GM18511 (cell line): ENCODE results near the gene CADM1.

Source experiments
- ATAC-seq: cut with Tn5 transposase; IDR thresholded peaks from one replicate; pipeline ENCODE4 v1.9.1; 2021; ENCODE audit warnings: mild to moderate bottlenecking, moderate library complexity; ENCODE audit not compliant: unreplicated experiment

The CADM1 gene

GRCh38 chr11:115504276-115505158 is at the start of gene CADM1:
Gene CADM1 (minus strand): TSS chr11:115504415.
- ATAC-seq, result no peak

DNA sequence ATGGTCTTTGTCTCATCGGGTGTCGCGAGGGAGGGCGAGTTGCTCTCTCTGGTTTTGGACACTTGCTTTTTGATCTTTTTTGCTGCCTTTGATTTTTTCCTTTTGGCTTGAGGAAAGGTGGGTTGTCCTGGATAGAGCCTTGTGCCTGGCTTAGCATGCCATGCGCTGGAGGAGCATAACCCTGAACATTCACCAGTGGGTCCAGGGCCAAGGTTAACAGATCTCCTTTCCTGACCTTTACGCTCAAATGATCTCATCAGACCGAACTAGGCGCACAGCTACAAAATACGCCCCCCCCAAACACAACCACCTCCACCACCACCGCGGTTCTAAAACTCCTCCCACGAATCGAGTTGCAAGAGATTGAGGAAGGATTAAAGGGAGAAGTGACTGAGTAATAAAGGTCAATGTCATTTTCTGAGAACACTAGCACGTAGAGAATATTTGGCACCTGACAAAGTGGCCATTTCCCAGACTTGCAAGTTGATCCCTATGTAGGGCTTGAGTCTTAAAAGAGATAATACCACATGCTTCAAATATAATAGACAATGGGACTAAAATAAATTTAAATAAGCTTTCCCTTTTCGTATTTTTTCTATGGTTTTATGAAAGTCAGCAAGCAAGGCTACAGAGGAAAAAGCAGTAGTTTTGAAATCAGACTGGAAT is 48.7 kb upstream of the CADM1 start:
- ATAC-seq, result no peak

DNA sequence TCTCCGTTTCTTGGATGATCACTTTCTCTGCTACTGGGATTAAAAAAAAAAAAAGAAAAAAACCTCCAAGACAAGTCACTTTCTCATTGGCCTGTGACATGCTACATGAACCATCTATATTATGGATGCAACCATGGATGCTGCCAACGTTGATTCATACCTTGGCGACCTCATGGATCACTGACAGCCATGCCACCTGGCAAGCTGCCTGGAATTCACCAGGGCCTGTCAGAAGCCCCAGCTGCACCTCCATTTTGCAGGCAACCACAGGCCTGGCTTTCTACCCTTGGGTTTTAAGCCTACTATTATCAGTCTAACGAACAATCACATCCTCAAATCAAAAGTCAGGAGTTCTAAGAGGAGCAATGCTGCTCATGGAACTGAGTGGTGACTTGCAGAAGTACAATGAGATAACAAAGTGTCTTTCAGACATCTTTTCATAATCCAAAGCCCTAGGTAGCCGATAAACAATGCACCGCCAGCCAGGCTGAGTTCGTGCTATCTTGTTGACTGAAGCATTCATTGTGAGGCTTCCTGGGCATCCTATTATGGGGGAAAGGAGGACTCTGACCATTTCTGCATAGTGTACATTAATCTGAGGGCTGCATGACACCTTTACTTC is 48.0 kb upstream of the CADM1 start:
- no peak for ATAC-seq

GRCh38 chr11:115550291-115551059 is 46.3 kb upstream of the CADM1 start:
- ATAC-seq, result no peak

- ATAC-seq, result no peak
These were observed 44.8 kb upstream of the CADM1 start for GRCh38 chr11:115548878-115549528.

DNA sequence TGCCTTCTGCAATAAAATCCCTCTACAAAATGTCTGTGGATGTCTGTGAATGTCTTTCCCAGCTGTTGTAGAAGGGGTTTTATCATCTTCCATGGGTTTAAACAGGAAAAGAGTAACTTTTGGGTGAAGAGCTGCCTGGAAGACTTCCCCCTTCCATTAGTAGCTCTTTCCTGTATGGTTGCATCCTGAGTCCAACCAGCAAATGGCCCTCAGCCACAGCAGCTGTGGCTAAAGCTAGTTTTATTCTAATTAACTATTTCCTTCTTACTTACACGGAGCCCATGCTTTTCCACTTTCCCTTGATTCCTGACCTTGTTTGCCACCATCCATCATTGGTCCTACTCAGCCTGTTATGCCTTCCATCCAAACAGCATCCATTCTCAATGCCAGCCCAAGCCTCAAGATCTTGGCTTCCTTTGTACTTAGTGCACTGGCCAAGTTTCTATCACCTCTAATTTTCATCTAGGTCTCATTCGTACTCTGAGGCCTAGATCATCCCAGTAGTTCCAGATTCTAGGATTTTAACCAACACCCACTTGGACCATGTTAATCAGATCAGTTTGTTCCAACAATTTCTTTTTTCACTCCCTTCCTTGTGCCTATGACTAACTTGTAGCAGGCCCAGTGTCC is 41.5 kb upstream of the CADM1 start:
- ATAC-seq, result no peak

- ATAC-seq, result no peak
These were observed 40.3 kb upstream of the CADM1 start for GRCh38 chr11:115544422-115544948.

DNA sequence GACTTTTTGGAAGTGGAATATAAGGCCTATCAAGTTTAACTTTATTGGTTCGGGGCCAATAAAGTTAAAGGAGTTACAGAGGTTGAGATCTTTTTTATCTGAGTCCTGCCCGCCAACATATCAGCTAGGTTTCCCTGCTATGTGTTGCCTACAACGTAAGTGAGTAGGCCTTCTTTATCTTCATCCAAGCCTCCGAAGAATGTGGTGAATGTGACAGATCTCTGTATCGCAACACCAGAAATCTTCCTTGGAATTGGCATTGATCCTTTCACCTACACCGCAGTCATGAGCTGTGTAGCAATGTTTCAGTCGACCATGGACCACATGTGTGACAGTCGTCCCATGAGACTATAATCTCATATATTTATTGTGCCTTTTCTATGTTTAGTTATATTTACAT is 37.3 kb upstream of the CADM1 start:
- ATAC-seq, result no peak

DNA sequence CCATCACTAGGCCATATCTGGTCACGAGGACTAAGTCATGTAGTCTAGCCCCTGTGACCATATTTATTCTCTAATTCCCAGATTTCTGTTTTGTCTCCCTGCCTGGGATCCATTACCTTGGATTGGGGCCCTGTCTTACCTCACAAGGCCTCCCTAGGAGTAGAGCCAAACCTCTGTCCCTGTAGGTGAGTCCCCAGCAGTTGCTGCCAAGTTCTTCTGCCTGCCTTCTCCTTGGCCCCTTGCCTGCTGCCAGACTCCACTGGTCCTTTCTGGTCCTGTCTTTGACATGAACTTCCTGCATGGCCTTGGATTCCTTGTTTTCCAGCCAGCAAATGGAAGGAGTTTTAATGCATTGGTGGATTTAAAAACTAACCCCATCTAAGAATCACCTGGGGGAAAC is 35.6 kb upstream of the CADM1 start:
- no peak for ATAC-seq

GRCh38 chr11:115535781-115536180 is 31.6 kb upstream of the CADM1 start:
- no peak for ATAC-seq

DNA sequence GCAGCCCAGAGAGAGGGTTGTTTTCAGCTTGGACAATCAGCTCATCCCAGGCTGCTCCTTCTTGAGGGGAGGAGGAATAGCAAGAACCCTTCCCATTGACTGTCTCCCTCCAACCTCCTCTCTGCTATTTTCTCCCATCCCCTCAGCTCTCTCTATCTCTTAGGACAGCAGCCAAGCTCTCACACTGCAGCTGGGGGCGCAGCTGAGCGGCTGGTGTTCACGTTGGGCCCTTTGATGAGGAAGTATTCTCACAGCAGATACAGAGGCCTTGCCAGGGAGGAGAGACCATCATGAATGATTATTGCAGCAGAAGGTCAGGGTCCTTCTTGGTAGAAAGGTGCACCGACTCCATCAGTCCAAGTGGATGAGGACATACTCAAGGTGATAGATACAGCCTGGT is 26.5 kb upstream of the CADM1 start:
- ATAC-seq, result no peak

- no peak for ATAC-seq
These were observed 24.0 kb upstream of the CADM1 start for GRCh38 chr11:115528225-115528624.

GRCh38 chr11:115527534-115528125 is 23.4 kb upstream of the CADM1 start:
- ATAC-seq, result no peak

DNA sequence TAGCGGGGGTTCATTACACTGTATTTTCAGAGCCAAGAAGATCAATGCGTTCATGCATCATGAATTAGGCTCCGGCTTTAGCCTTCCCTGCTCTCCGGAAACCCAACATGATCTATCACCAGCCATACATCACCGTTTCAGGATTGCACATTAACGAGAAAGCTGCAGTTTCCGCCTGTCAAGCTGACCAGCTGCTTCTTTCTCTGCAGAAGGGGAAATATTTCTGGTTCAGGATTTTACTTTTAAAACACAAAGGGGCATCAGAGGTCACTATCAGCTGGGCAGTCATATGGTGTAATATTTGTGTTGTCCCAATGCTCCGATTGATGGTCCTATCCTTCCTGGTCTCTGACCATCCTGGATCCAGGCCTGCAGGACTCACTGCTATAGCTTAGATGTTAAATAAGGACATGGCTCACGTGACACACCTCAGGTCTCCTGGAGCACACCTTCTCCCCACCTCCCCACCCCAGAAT is 21.4 kb upstream of the CADM1 start:
- no peak for ATAC-seq

DNA sequence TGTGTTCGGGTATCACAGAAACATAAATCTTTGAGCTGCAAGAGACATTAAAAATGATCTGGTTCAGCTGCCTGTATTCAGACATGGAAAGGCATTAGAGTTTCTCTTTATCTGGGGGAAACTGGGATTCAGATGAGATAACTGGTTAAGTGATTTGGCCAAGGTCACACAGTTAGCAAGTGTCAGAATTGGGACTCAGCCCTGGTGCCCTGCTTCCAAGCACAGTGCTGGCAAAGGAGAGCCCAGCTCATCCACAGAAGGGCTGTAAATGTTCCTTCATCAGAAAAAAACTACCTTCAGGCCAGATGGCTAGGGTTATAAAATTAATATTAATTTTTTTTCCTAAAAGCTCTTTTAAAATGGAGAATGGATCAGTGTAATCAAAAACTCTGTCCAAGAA is 20.4 kb upstream of the CADM1 start:
- ATAC-seq, result no peak

DNA sequence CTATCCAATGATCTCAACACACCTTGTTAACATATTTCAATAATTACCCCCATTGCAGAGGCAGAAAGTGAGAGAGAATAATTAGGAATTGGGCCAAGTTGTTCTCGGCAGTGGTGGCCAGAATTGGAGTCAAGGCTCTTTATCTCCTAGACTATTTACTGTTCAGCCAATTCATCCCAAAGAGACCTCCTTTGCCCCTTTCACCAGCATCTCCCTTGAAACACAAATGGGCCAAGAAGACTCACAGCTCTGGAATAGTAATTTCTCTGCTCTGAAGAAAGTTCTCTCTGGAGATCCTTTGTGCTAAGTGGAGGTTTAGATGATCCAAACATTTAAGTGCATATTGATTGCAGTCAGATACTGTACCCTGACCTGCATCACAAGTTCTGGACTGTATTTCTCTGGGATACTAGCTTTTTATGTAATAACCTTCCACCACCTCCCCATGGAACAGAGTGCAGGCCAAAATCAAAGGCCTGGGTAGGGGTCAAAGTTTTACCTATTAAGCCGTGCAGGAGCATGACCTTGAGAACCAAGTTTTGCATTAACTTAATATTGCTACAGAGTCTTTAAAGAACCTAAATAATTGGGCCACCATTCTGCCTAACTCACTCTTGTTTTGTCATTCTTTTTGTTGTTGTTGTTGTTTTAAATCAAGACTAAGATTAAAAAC is 19.6 kb upstream of the CADM1 start:
- no peak for ATAC-seq

DNA sequence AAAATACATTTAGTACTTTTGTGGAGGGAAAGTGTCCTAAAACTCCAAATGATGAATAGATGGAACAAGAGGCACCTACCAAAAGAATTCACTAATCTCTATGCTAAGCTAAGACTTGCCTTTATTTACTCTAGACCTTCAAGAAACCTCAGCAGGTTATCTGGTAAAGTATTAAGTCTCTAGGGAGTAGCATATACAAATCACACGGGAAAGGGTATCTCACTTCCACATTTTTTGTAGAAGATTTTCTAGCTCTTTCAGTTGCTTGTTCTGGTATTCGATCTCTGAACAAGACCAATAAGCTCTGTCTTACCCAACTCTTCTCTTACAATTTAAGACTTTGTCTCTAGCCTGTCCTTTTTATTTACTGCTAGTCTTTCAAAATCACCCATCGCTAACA is 18.1 kb upstream of the CADM1 start:
- ATAC-seq, result no peak

DNA sequence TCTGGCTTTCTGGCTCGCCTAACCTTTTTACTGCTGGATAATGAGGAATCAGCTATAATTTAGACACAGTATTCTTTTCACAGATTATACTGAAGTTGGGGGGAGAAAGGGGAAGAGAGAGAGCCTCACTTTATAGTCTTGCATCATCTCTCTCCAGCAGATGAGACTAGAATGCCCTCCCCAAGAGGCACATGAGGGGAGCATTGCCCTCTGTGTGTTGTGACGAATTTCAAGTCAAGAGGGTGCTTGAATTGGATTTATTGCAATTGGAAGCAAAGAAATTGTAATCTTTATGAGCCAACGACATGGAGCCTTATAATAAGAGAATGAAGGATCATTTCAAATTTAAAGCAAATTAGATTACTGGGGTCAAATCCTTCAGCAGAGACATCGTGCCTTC is 17.6 kb upstream of the CADM1 start:
- no peak for ATAC-seq
